Lower leg skin (tissue), 4 donors: ENCODE measurements around the gene NANOS1. TPM values are rescaled to one million over a fixed set of nuclear protein-coding genes. Genes with fewer than 3 reads are reported as not detected.

Experiments
- DNase-seq, 2 donors: peaks; one replicate each; pipeline ENCODE4 v3.0.0-alpha.2; 2019; ENCODE audit warnings: low spot score in 2 of 2
- H3K4me3 ChIP-seq: fragments of 200-600 bp; sonication (generic); 2 replicates; pipeline ENCODE4 v1.5.1; 2017; ENCODE audit warnings: mild to moderate bottlenecking, low read depth; ENCODE audit not compliant: poor library complexity, severe bottlenecking
- CTCF ChIP-seq, 3 donors: fragments of 450-650 bp; IDR thresholded peaks; one replicate each; pipeline ENCODE4 v1.5.1; 2016; ENCODE audit warnings: antibody characterized with exemption in 3 of 3, mild to moderate bottlenecking in 3 of 3, moderate library complexity in 2 of 3
- POLR2A ChIP-seq, 2 donors: fragments of 450-650 bp; IDR thresholded peaks; one replicate each; pipeline ENCODE4 v1.6.1; 2016 to 2017; ENCODE audit warnings: antibody characterized with exemption in 2 of 2, mild to moderate bottlenecking in 1 of 2, moderate library complexity in 1 of 2
- WGBS, 2 donors: methylation state at CpG; one replicate each; pipeline ENCODE4 v1.1.5; 2018; 5-methylcytosine and 5-hydroxymethylcytosine counted together
- intact Hi-C: fragments of 100-400 bp; cut with DNase I; formaldehyde crosslinking; loops from one replicate; pipeline ENCODE4 v1.15.0; 2023; ENCODE audit warnings: low total_unique reads
- total RNA-seq, 4 donors: library from RNA; depleted of rRNA; stranded (reverse); fragments of >200 nt; gene quantifications; one replicate each; pipeline ENCODE4 v1.1.0, GENCODE V29; 2016

NANOS1 gene
- 1 to 10 TPM in 3 of 4 donors, under 1 TPM in 1; 0.34 to 3.6 (median 1.3) TPM for total RNA-seq

- no peak for TF ChIP-seq POLR2A (IDR thresholded peaks at IDR 0.05)
- TF ChIP-seq CTCF (IDR thresholded peaks at IDR 0.05), result no peak
- no peak for DNase-seq
- 0% methylated on average over 45 to 60 of the region's 136 CpGs for WGBS, 2 donors
- intact Hi-C loops, result no loop called here
- H3K4me3 ChIP-seq, result peak within 1 kb of the TSS; percentile 46
Measured at GRCh38 chr10:119029613-119030420, at the start of gene NANOS1. TSS of gene NANOS1 (plus strand) at chr10:119029714. CDS start at chr10:119029802, 88 bp downstream.

DNA sequence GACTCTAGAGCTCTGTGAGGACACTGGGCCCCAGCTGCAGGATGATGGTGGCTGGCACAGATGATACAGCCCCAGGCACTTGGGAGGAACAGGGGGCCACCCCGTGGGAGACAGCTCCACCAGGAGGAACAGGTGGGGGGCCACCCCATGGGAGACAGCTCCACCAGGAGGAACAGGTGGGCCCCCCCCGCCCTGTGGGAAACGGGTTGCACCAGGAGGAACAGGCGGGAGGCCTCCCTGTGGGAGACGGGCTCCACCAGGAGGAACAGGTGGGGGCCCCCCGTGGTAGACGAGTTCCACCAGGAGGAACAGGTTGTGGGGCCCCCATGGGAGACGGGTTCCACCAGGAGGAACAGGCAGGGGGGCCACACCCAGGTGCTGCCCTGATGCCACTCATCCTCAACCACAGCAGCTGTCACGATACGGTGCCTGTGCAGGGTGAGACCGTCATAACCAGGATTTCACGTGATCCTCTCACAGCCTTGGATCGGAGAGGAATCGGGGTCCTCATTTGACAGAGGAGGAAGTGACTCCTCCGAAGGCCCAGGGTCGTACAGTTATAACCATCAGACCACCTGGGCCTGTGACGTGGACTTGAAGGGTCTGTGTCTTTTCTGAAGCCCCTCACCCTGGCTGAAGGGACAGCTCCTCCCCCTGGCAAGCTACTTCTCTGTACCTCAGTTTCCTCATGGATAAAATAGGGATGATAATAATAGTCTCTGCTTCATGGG lies 49.2 kb upstream of the NANOS1 start:
- peak in 1 of 2 donors; percentile 71 for DNase-seq
- H3K4me3 ChIP-seq, result no peak overlapping the region
- intact Hi-C loops, result no loop called here
- no peak for TF ChIP-seq CTCF (IDR thresholded peaks at IDR 0.05)
- no peak for TF ChIP-seq POLR2A (IDR thresholded peaks at IDR 0.05)
- 75 to 86% methylated on average over 17 of the region's 17 CpGs for WGBS, 2 donors

- H3K4me3 ChIP-seq, result no peak overlapping the region
- intact Hi-C loops, result no loop called here
- DNase-seq, result peak in 1 of 2 donors; percentile 40
- WGBS, 2 donors, result 74 to 80% methylated on average over 6 of the region's 6 CpGs
- TF ChIP-seq CTCF (IDR thresholded peaks at IDR 0.05) (no peak), POLR2A (IDR thresholded peaks at IDR 0.05) (no peak)
Measured at GRCh38 chr10:118980870-118981269, 48.6 kb upstream of the NANOS1 start.

GRCh38 chr10:118981946-118982345 lies 47.6 kb upstream of the NANOS1 start:
- WGBS, 2 donors, result 86 to 90% methylated on average over 11 of the region's 11 CpGs
- H3K4me3 ChIP-seq, result no peak overlapping the region
- intact Hi-C loops, result no loop called here
- DNase-seq, result peak in 1 of 2 donors; percentile 56
- TF ChIP-seq CTCF (IDR thresholded peaks at IDR 0.05) (no peak), POLR2A (IDR thresholded peaks at IDR 0.05) (no peak)

- DNase-seq, result peak in 1 of 2 donors; percentile 54
- intact Hi-C loops, result no loop called here
- no peak overlapping the region for H3K4me3 ChIP-seq
- WGBS, 2 donors, result 81 to 99% methylated on average over 4 of the region's 4 CpGs
- TF ChIP-seq CTCF (IDR thresholded peaks at IDR 0.05), result no peak
- TF ChIP-seq POLR2A (IDR thresholded peaks at IDR 0.05), result no peak
Measured at GRCh38 chr10:118982366-118982765, 47.1 kb upstream of the NANOS1 start.
